ENCODE measurements around the gene MAP3K12. TPM values are rescaled to one million over a fixed set of nuclear protein-coding genes. Genes with fewer than 3 reads are reported as not detected.

The MAP3K12 gene
- total and polyA plus RNA-seq, 2 of the 13 experiments (the other 11 are each of a cell fraction or from before 2014, with no cell fraction given): 0.20 to 1.1 TPM

DNA sequence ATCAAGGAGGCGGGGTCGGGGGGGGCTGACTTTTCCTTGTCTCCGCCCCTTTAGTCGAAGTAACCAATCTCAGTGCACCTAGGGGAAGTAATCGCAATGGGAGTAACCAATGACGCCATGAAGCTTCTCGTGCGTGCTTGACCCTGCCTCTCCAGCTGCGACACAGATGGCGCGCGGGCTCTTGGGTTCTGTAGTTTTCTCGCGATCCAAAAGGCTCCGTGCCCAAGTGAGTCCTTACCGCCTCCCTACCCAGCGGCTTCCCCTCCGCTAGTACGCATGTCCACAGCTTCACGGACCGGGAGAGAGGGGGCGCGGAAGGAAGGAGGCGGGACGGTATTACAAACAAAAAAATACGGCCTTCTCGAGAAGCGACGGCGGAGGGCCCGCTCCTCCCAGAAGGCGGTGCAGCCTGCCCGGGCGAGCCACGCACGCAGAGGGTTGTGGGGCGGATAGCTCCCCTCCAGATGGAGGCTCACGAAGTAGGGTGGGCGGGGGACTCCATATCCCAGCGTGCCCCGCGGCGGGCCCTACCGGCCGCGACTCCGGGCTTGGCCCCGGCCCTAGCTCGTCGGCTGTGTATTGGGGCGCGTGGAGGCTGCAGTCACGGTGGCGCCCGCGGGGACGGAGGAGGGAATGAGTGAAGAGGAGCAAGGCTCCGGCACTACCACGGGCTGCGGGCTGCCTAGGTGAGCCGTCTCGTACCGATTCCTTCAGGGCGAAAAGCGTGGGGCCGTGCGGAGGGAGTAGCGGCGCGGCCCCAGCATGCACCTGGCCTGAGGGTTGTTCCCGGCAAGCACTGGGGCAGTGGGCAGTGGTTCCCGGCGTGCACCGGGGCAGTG is 1.7 kb upstream of the MAP3K12 start, which contains the start of gene TARBP2 (continued):
- TF ChIP-seq SKIL (CRISPR knock-in tag; IDR thresholded peaks at IDR 0.05; ENCODE audit: borderline replicate concordance): no peak
- TF ChIP-seq GFI1 (CRISPR knock-in tag; IDR thresholded peaks at IDR 0.05; ENCODE audit: borderline replicate concordance): no peak
- TF ChIP-seq, protein P1, sequence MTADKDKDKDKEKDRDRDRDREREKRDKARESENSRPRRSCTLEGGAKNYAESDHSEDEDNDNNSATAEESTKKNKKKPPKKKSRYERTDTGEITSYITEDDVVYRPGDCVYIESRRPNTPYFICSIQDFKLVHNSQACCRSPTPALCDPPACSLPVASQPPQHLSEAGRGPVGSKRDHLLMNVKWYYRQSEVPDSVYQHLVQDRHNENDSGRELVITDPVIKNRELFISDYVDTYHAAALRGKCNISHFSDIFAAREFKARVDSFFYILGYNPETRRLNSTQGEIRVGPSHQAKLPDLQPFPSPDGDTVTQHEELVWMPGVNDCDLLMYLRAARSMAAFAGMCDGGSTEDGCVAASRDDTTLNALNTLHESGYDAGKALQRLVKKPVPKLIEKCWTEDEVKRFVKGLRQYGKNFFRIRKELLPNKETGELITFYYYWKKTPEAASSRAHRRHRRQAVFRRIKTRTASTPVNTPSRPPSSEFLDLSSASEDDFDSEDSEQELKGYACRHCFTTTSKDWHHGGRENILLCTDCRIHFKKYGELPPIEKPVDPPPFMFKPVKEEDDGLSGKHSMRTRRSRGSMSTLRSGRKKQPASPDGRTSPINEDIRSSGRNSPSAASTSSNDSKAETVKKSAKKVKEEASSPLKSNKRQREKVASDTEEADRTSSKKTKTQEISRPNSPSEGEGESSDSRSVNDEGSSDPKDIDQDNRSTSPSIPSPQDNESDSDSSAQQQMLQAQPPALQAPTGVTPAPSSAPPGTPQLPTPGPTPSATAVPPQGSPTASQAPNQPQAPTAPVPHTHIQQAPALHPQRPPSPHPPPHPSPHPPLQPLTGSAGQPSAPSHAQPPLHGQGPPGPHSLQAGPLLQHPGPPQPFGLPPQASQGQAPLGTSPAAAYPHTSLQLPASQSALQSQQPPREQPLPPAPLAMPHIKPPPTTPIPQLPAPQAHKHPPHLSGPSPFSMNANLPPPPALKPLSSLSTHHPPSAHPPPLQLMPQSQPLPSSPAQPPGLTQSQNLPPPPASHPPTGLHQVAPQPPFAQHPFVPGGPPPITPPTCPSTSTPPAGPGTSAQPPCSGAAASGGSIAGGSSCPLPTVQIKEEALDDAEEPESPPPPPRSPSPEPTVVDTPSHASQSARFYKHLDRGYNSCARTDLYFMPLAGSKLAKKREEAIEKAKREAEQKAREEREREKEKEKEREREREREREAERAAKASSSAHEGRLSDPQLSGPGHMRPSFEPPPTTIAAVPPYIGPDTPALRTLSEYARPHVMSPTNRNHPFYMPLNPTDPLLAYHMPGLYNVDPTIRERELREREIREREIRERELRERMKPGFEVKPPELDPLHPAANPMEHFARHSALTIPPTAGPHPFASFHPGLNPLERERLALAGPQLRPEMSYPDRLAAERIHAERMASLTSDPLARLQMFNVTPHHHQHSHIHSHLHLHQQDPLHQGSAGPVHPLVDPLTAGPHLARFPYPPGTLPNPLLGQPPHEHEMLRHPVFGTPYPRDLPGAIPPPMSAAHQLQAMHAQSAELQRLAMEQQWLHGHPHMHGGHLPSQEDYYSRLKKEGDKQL (CRISPR knock-in tag; IDR thresholded peaks at IDR 0.05; ENCODE audit: low read depth): no peak
- no peak for TF ChIP-seq SRF (IDR thresholded peaks at IDR 0.05; ENCODE audit: low read depth, low read length)
- TF ChIP-seq SIN3B (IDR thresholded peaks at IDR 0.05; ENCODE audit: low read length): no peak
- TF ChIP-seq ZFP62 (CRISPR knock-in tag; IDR thresholded peaks at IDR 0.05): peak; percentile 98
- no peak for TF ChIP-seq SRSF9 (IDR thresholded peaks at IDR 0.05; ENCODE audit: borderline replicate concordance, insufficient read depth, low read depth, low read length, poor library complexity, severe bottlenecking)
- TF ChIP-seq, protein P2, sequence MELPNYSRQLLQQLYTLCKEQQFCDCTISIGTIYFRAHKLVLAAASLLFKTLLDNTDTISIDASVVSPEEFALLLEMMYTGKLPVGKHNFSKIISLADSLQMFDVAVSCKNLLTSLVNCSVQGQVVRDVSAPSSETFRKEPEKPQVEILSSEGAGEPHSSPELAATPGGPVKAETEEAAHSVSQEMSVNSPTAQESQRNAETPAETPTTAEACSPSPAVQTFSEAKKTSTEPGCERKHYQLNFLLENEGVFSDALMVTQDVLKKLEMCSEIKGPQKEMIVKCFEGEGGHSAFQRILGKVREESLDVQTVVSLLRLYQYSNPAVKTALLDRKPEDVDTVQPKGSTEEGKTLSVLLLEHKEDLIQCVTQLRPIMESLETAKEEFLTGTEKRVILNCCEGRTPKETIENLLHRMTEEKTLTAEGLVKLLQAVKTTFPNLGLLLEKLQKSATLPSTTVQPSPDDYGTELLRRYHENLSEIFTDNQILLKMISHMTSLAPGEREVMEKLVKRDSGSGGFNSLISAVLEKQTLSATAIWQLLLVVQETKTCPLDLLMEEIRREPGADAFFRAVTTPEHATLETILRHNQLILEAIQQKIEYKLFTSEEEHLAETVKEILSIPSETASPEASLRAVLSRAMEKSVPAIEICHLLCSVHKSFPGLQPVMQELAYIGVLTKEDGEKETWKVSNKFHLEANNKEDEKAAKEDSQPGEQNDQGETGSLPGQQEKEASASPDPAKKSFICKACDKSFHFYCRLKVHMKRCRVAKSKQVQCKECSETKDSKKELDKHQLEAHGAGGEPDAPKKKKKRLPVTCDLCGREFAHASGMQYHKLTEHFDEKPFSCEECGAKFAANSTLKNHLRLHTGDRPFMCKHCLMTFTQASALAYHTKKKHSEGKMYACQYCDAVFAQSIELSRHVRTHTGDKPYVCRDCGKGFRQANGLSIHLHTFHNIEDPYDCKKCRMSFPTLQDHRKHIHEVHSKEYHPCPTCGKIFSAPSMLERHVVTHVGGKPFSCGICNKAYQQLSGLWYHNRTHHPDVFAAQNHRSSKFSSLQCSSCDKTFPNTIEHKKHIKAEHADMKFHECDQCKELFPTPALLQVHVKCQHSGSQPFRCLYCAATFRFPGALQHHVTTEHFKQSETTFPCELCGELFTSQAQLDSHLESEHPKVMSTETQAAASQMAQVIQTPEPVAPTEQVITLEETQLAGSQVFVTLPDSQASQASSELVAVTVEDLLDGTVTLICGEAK (IDR thresholded peaks at IDR 0.05): no peak
- TF ChIP-seq, protein P2 (CRISPR knock-in tag; IDR thresholded peaks at IDR 0.05): peak; percentile 88

Data from HepG2 (cell line).